Stimulated activated CD4-positive, alpha-beta T cell treated with anti-CD3 and anti-CD28 coated beads, Interleukin-4, amount 100 ng/mL, for 24 hours (primary cell): Measurements from ENCODE around the gene TCP11.

Experiments
- DNase-seq: peaks from one replicate; pipeline ENCODE4 v3.0.0-alpha.2; 2020

The TCP11 gene

GRCh38 chr6:35090734-35091133, 50.4 kb downstream of the TCP11 start:
- DNase-seq, result no peak

GRCh38 chr6:35089935-35090505, 51.1 kb downstream of the TCP11 start:
- DNase-seq, result no peak

- DNase-seq, result no peak
Observed at GRCh38 chr6:35089216-35089934, 51.8 kb downstream of the TCP11 start.

GRCh38 chr6:35088281-35089215, 52.6 kb downstream of the TCP11 start:
- DNase-seq, result no peak

GRCh38 chr6:35087361-35088280, 53.5 kb downstream of the TCP11 start:
- DNase-seq, result no peak

- DNase-seq, result no peak
Observed at GRCh38 chr6:35086636-35087360, 54.3 kb downstream of the TCP11 start.

- no peak for DNase-seq
Observed at GRCh38 chr6:35086282-35086632, 54.9 kb downstream of the TCP11 start.

GRCh38 chr6:35085359-35086281, 55.5 kb downstream of the TCP11 start:
- DNase-seq, result no peak

GRCh38 chr6:35084511-35085203, 56.5 kb downstream of the TCP11 start:
- DNase-seq, result no peak

- DNase-seq, result no peak
Observed at GRCh38 chr6:35084041-35084491, 57.1 kb downstream of the TCP11 start.

GRCh38 chr6:35083507-35083906, 57.6 kb downstream of the TCP11 start:
- DNase-seq, result no peak

GRCh38 chr6:35082733-35083403, 58.3 kb downstream of the TCP11 start:
- DNase-seq, result no peak

- no peak for DNase-seq
Observed at GRCh38 chr6:35082046-35082732, 59.0 kb downstream of the TCP11 start.

- DNase-seq, result no peak
Observed at GRCh38 chr6:35081426-35081851, 59.7 kb downstream of the TCP11 start.

- DNase-seq, result no peak
Observed at GRCh38 chr6:35080821-35081425, 60.2 kb downstream of the TCP11 start.

- no peak for DNase-seq
Observed at GRCh38 chr6:35080016-35080680, 61.0 kb downstream of the TCP11 start.

- no peak for DNase-seq
Observed at GRCh38 chr6:35079311-35080000, 61.7 kb downstream of the TCP11 start.
